ENCODE results near the gene RGS19.
"Not testable (repeated sequence)": the region's sequence is repeated elsewhere in the genome, so short reads cannot be mapped to it uniquely, and the experiment has no call there.

DNA sequence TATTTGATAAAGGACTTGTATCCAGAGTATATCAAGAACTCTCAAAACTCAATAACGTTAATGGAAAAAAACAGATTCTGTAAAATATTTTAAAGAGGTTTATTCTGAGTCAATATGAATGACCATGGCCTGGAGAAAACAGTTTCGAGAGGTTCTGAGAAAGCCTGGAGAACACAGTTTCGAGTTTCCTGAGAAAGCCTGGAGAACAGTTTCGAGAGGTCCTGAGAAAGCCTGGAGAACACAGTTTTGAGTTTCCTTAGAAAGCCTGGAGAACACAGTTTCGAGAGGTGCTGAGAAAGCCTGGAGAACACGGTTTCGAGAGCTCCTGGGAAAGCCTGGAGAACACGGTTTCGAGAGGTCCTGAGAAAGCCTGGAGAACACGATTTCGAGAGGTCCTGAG, 43.6 kb upstream of the RGS19 start:
- TF ChIP-seq, protein P1, sequence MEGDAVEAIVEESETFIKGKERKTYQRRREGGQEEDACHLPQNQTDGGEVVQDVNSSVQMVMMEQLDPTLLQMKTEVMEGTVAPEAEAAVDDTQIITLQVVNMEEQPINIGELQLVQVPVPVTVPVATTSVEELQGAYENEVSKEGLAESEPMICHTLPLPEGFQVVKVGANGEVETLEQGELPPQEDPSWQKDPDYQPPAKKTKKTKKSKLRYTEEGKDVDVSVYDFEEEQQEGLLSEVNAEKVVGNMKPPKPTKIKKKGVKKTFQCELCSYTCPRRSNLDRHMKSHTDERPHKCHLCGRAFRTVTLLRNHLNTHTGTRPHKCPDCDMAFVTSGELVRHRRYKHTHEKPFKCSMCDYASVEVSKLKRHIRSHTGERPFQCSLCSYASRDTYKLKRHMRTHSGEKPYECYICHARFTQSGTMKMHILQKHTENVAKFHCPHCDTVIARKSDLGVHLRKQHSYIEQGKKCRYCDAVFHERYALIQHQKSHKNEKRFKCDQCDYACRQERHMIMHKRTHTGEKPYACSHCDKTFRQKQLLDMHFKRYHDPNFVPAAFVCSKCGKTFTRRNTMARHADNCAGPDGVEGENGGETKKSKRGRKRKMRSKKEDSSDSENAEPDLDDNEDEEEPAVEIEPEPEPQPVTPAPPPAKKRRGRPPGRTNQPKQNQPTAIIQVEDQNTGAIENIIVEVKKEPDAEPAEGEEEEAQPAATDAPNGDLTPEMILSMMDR (IDR thresholded peaks at IDR 0.05), result not testable (repeated sequence)
- not testable (repeated sequence) for TF ChIP-seq SIN3A (IDR thresholded peaks at IDR 0.05; ENCODE audit: borderline replicate concordance, low read depth, low read length); GATA2 (CRISPR knock-in tag; IDR thresholded peaks at IDR 0.05); TCF12 (IDR thresholded peaks at IDR 0.05)

Measured in SK-N-SH (cell line).